Measurements from ENCODE around the gene KCNK16. TPM values are rescaled to one million over a fixed set of nuclear protein-coding genes. Genes with fewer than 3 reads are reported as not detected.

Gene KCNK16
- total RNA-seq, 1 experiment from 2014 or later = not detected

- in situ Hi-C loops (cut with HindIII; ENCODE audit: low pct_unique_long_range_greater_than_20kb, low sequenced_read_pairs) = no loop called here
- intact Hi-C loops (cut with micrococcal nuclease; ENCODE audit: unreplicated experiment) = loop anchor here (10.0 kb wide), 1 partner anchor 935 kb away; no protein-coding TSS in a partner anchor
- Histone ChIP-seq H3K9me3 (ENCODE audit: control insufficient read depth, insufficient read depth, low read depth, low read length) (no peaks in the 10 kb centered on the region), H3K4me3 (ENCODE audit: low read depth in 2 of 2, low read length in 2 of 2) (no peak overlapping the region), H3K27me3 (ENCODE audit: control insufficient read depth, insufficient read depth, low read length) (no peaks in the 10 kb centered on the region), H3K36me3 (ENCODE audit: control insufficient read depth, insufficient read depth, low read length) (no peaks in the 10 kb centered on the region), H3K4me1 (ENCODE audit: control insufficient read depth, insufficient read depth, low read length) (no peaks in the 10 kb centered on the region), H3K27ac (ENCODE audit: low read length) (no peak overlapping the region)
- no peak for DNase-seq (ENCODE audit: low read depth, low spot score)
- no peak for ATAC-seq
- ChIA-PET POLR2A (no interaction called here), CTCF (no interaction called here)
- no TSS peak for BruUV-seq (replicated peaks)
- TF ChIP-seq SIN3A (IDR thresholded peaks at IDR 0.05; ENCODE audit: borderline replicate concordance, insufficient read depth, low read depth, low read length) (no peak), CTCF (IDR thresholded peaks at IDR 0.05) (peak; percentile 22; the same call in 1 of the 2 replicates)
Measured at GRCh38 chr6:39369987-39370386, 47.5 kb upstream of the KCNK16 start.

- Histone ChIP-seq H3K36me3 (ENCODE audit: control insufficient read depth, insufficient read depth, low read length) (no peaks in the 10 kb centered on the region), H3K9me3 (ENCODE audit: control insufficient read depth, insufficient read depth, low read depth, low read length) (no peaks in the 10 kb centered on the region), H3K4me1 (ENCODE audit: control insufficient read depth, insufficient read depth, low read length) (no peaks in the 10 kb centered on the region), H3K4me3 (ENCODE audit: low read depth in 2 of 2, low read length in 2 of 2) (no peak overlapping the region), H3K27ac (ENCODE audit: low read length) (no peak overlapping the region), H3K27me3 (ENCODE audit: control insufficient read depth, insufficient read depth, low read length) (no peaks in the 10 kb centered on the region; the same call in 1 of the 2 replicates)
- intact Hi-C loops (cut with micrococcal nuclease; ENCODE audit: unreplicated experiment) (no loop called here), in situ Hi-C loops (cut with HindIII; ENCODE audit: low pct_unique_long_range_greater_than_20kb, low sequenced_read_pairs) (no loop called here)
- no peak for TF ChIP-seq CTCF (IDR thresholded peaks at IDR 0.05)
- DNase-seq (ENCODE audit: low read depth, low spot score) = no peak
- no TSS peak for BruUV-seq (replicated peaks)
- ATAC-seq = no peak
- ChIA-PET POLR2A (no interaction called here), CTCF (no interaction called here)
Measured at GRCh38 chr6:39367700-39368099, 45.2 kb upstream of the KCNK16 start.

- ChIA-PET CTCF (no interaction called here), POLR2A (no interaction called here)
- Histone ChIP-seq H3K4me3 (ENCODE audit: low read depth in 2 of 2, low read length in 2 of 2) (no peak overlapping the region), H3K4me1 (ENCODE audit: control insufficient read depth, insufficient read depth, low read length) (no peaks in the 10 kb centered on the region), H3K9me3 (ENCODE audit: control insufficient read depth, insufficient read depth, low read depth, low read length) (no peaks in the 10 kb centered on the region), H3K36me3 (ENCODE audit: control insufficient read depth, insufficient read depth, low read length) (no peaks in the 10 kb centered on the region), H3K27ac (ENCODE audit: low read length) (no peak overlapping the region), H3K27me3 (ENCODE audit: control insufficient read depth, insufficient read depth, low read length) (no peaks in the 10 kb centered on the region; the same call in 1 of the 2 replicates)
- in situ Hi-C loops (cut with HindIII; ENCODE audit: low pct_unique_long_range_greater_than_20kb, low sequenced_read_pairs) (no loop called here), intact Hi-C loops (cut with micrococcal nuclease; ENCODE audit: unreplicated experiment) (no loop called here)
- ATAC-seq (no peak), DNase-seq (ENCODE audit: low read depth, low spot score) (no peak)
- TF ChIP-seq CTCF (IDR thresholded peaks at IDR 0.05) (no peak), REST (IDR thresholded peaks at IDR 0.05; ENCODE audit: insufficient read depth in 1 of 2, low read depth in 2 of 2, low read length in 1 of 2) (no peak), TCF7L2 (IDR thresholded peaks at IDR 0.05; ENCODE audit: low read depth, low read length) (no peak), POLR2AphosphoS5 (IDR thresholded peaks at IDR 0.05; ENCODE audit: low read depth, low read length) (no peak), SIN3A (IDR thresholded peaks at IDR 0.05; ENCODE audit: borderline replicate concordance, insufficient read depth, low read depth, low read length) (no peak)
- no TSS peak for BruUV-seq (replicated peaks)
Measured at GRCh38 chr6:39366931-39367618, 44.6 kb upstream of the KCNK16 start.
